Erythroblast (primary cell): Measurements from ENCODE around the gene SLC38A11.
"Not testable (repeated sequence)": the region's sequence is repeated elsewhere in the genome, so short reads cannot be mapped to it uniquely, and the experiment has no call there.

Source experiments
- DNase-seq, 2 experiments: peaks; one replicate each; lab custom pipeline; 2025; lab: John Stamatoyannopoulos, UW
- GATA1 ChIP-seq: IDR thresholded peaks from 2 replicates; pipeline ENCODE4 v1.6.1; 2011; ENCODE audit warnings: low read depth, mild to moderate bottlenecking, control low read depth, low read length, moderate library complexity
- POLR2A ChIP-seq: IDR thresholded peaks from 2 replicates; pipeline ENCODE4 v1.6.1; 2011; ENCODE audit warnings: mild to moderate bottlenecking, low read length

Gene SLC38A11

DNA sequence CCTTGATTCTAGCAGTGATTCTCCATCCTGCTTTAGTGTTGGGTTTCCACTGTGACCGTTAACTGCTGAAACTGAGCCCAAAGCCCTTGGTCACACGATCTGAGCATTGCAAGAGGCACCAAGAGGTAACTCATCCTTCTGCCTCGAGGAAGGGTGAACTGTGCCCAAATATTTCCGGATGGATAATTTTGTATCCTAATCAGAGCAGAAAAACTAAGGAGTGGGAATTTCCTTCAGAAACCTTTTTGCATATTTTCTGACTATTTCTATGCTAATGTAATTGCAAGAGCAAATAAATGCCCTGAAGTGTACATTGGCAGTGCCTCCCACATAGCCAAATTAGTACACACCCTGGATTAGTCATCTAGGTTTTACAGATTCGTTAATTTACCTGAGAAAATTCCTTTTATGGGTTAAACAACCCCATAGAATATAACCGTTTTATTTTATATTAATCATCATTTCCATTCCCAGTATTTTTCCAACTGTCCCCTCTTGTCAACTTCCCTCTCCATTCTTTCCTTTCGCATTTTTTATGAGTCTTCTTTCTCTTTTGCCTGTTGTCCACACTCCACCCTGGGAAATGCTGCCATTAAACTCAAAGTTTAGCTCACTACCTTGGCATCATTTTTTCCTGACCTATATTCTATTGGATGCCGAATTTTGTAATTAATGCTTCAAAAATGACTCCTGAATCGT is 82.0 kb downstream of the SLC38A11 start:
- DNase-seq: no peak
- TF ChIP-seq POLR2A: no peak
- TF ChIP-seq GATA1: no peak

DNA sequence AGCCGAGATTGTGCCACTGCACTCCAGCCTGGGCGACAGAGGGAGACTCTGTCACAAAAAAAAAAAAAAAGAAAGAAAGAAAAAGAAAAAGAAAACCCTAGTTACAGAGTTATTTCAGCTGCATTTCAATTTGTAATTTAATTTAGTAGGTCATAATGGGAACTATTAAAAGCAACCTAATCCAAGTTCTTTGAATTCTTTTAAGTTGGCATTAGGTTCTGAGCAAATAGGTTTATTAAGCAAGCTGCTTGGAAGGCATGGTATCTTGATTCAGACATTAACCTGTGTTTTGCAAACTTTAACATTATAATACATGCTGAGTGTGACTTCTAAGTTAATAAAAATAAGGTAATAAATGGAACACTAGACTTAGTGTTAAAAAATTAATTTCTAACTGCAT is 83.9 kb downstream of the SLC38A11 start:
- TF ChIP-seq POLR2A: no peak

GRCh38 chr2:164869420-164869772 is 85.9 kb downstream of the SLC38A11 start:
- no peak for DNase-seq
- TF ChIP-seq GATA1 (no peak), POLR2A (no peak)

More for the DNA sequence above, 83.9 kb downstream of the SLC38A11 start:
- no peak for DNase-seq

- DNase-seq: no peak
These were observed 86.5 kb downstream of the SLC38A11 start for GRCh38 chr2:164868563-164869419.

GRCh38 chr2:164867779-164868397 is 87.4 kb downstream of the SLC38A11 start:
- no peak for TF ChIP-seq POLR2A
- TF ChIP-seq GATA1: no peak
- no peak for DNase-seq

More at GRCh38 chr2:164868563-164869419, 86.5 kb downstream of the SLC38A11 start:
- no peak for TF ChIP-seq POLR2A
- TF ChIP-seq GATA1: no peak

GRCh38 chr2:164866381-164866780 is 88.9 kb downstream of the SLC38A11 start:
- not testable (repeated sequence) for DNase-seq

GRCh38 chr2:164860694-164861042 is 94.7 kb downstream of the SLC38A11 start:
- TF ChIP-seq GATA1 (no peak), POLR2A (no peak)
- no peak for DNase-seq

DNA sequence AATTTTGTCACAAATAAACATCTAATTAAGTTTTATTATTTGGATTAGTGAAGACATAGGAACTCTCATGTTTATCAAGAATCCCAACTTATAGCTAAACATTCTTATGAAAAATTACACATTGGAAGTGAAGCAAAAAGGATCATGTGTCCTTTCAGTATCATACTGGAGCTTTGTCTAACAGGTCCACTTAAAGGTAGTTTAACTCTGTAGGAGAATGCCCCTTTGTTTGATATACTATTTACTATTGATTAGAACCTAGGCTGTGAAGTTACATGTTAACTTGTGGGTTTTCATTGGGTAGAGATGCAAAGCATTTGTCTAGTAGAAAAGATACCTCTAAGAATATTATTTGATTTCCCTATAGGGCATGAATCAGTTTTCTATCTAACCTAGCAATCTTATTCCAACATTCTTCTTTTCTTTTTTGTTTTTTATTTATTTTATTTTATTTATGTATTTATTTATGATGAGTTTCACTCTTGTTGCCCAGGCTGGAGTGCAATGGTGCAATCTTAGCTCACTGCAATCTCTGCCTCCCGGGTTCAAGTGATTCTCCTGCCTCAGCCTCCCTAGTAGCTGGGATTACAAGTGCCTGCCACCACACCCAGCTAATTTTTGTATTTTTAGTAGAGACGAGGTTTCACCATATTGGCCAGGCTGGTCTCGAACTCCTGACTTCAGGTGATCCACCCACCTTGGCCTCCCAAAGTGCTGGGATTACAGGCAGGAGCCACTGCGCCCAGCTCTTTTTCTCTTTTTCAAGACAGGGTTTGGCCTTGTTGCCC is 95.2 kb downstream of the SLC38A11 start:
- not testable (repeated sequence) for DNase-seq

- TF ChIP-seq POLR2A (no peak), GATA1 (no peak)
- no peak for DNase-seq
These were observed 96.0 kb downstream of the SLC38A11 start for GRCh38 chr2:164859251-164859818.

DNA sequence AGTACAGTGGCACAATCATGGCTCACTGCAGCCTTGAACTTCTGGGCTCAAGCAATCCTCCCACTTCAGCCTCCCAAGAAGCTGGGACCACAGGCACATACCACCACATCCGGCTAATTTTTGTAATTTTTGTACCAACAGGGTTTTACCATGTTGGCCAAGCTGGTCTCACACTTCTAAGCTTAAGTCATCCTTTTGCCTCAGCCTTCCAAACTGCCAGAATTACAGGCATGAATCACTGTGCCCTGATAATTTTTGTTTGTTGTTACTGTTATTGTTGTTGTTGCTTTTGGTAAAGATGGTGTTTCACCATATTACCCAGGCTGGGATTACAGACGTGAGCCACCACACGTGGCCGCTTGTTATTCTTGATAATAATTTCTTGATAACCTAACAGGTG is 103.2 kb downstream of the SLC38A11 start:
- TF ChIP-seq GATA1: no peak

GRCh38 chr2:164850235-164850634 is 105.1 kb downstream of the SLC38A11 start:
- no peak for DNase-seq
- TF ChIP-seq POLR2A (no peak), GATA1 (no peak)

More for the DNA sequence above, 103.2 kb downstream of the SLC38A11 start:
- DNase-seq: no peak

- no peak for DNase-seq
- no peak for TF ChIP-seq POLR2A
- TF ChIP-seq GATA1: no peak
These were observed 105.8 kb downstream of the SLC38A11 start for GRCh38 chr2:164849506-164849905.

DNA sequence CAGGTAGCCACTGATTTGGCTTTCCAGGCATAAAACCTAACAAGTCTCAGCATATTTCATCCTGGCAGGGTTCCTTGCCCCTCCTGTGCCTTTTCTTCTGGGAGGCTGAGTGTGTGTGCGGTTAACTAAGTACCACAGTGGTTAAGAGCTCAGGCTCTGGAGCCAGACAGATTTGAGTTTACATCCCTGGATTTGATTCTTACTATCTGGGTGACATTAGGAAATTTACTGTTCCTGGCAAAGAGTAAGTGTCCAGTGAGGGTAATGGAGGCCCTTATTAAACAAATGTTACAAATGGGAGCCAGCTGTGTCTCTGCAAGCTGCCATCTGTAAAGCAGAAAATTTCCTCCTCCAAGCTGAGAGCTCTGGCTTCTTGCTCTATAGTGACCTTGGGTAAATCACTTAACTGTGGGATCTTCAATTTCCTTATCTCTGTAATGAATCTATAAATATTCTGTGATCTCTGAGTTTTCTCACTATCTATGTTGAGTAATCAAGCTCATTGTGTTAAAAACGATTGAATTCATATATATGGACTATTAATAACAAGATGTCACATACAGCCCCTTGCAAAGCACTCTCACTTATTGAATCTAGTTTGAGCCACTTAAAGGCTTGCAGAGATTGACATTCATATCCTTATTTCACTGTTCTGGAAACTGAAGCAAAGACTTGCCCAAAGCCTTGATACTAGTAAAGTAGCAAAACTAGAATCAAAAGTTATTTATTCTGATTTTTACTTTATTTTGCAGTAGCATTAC is 107.2 kb downstream of the SLC38A11 start:
- TF ChIP-seq POLR2A: no peak
- no peak for TF ChIP-seq GATA1

More for the DNA sequence above, 107.2 kb downstream of the SLC38A11 start:
- no peak for DNase-seq
